BLaER1 (cell line): ENCODE data around the gene SARDH.

Experiments
- H3K27ac ChIP-seq: shearing (Covaris generic); formaldehyde crosslinking; 2 replicates; pipeline ENCODE4 v1.8.1; 2022
- H3K27me3 ChIP-seq: shearing (Covaris generic); formaldehyde crosslinking; 2 replicates; pipeline ENCODE4 v1.8.1; 2022
- H3K36me3 ChIP-seq: shearing (Covaris generic); formaldehyde crosslinking; 2 replicates; pipeline ENCODE4 v1.8.1; 2022
- H3K4me1 ChIP-seq: shearing (Covaris generic); formaldehyde crosslinking; 2 replicates; pipeline ENCODE4 v1.8.1; 2022
- H3K4me2 ChIP-seq: shearing (Covaris generic); formaldehyde crosslinking; 2 replicates; pipeline ENCODE4 v1.8.1; 2022
- H3K4me3 ChIP-seq: shearing (Covaris generic); formaldehyde crosslinking; 2 replicates; pipeline ENCODE4 v1.8.1; 2022
- H3K9ac ChIP-seq: shearing (Covaris generic); formaldehyde crosslinking; 2 replicates; pipeline ENCODE4 v1.8.1; 2022
- H3K9me3 ChIP-seq: shearing (Covaris generic); formaldehyde crosslinking; 2 replicates; pipeline ENCODE4 v1.8.1; 2022
- H4K20me1 ChIP-seq: shearing (Covaris generic); formaldehyde crosslinking; 2 replicates; pipeline ENCODE4 v1.8.1; 2022
- Cebpa-rat ChIP-seq: shearing (Covaris generic); IDR thresholded peaks from 2 replicates; pipeline ENCODE4 v1.8.1; 2022

Gene SARDH

GRCh38 chr9:133693703-133694529 lies 44.2 kb downstream of the SARDH start:
- H4K20me1 ChIP-seq = no peaks in the 10 kb centered on the region; the same call in 1 of the 2 replicates
- no peak overlapping the region for H3K4me3 ChIP-seq

GRCh38 chr9:133693116-133693515 lies 45.0 kb downstream of the SARDH start:
- peaks cover 55% of the 10 kb centered on the region for H3K36me3 ChIP-seq
- no peak overlapping the region for H3K27ac ChIP-seq
- H3K4me2 ChIP-seq = no peak overlapping the region
- H3K4me3 ChIP-seq = no peak overlapping the region
- no peaks in the 10 kb centered on the region for H3K27me3 ChIP-seq
- H3K9me3 ChIP-seq = no peaks in the 10 kb centered on the region
- TF ChIP-seq Cebpa-rat = no peak
- no peaks in the 10 kb centered on the region; the same call in 1 of the 2 replicates for H4K20me1 ChIP-seq
- no peak overlapping the region for H3K9ac ChIP-seq
- peaks cover 41% of the 10 kb centered on the region for H3K4me1 ChIP-seq

More at GRCh38 chr9:133693703-133694529, 44.2 kb downstream of the SARDH start:
- no peaks in the 10 kb centered on the region for H3K9me3 ChIP-seq
- H3K27me3 ChIP-seq = no peaks in the 10 kb centered on the region
- H3K4me2 ChIP-seq = no peak overlapping the region
- no peak overlapping the region for H3K27ac ChIP-seq
- TF ChIP-seq Cebpa-rat = no peak
- H3K4me1 ChIP-seq = peaks cover 41% of the 10 kb centered on the region
- peaks cover 55% of the 10 kb centered on the region for H3K36me3 ChIP-seq
- H3K9ac ChIP-seq = no peak overlapping the region

GRCh38 chr9:133692364-133692985 lies 45.7 kb downstream of the SARDH start:
- Histone ChIP-seq H3K9me3 (no peaks in the 10 kb centered on the region), H4K20me1 (no peaks in the 10 kb centered on the region; the same call in 1 of the 2 replicates), H3K4me1 (peaks cover 42% of the 10 kb centered on the region), H3K36me3 (peaks cover 55% of the 10 kb centered on the region), H3K9ac (no peak overlapping the region), H3K27ac (no peak overlapping the region), H3K4me3 (no peak overlapping the region), H3K27me3 (no peaks in the 10 kb centered on the region), H3K4me2 (no peak overlapping the region)
- TF ChIP-seq Cebpa-rat = no peak

GRCh38 chr9:133691626-133692363 lies 46.4 kb downstream of the SARDH start:
- Histone ChIP-seq H3K27me3 (no peaks in the 10 kb centered on the region), H3K9me3 (no peaks in the 10 kb centered on the region), H3K9ac (no peak overlapping the region), H3K4me1 (peaks cover 49% of the 10 kb centered on the region), H3K4me3 (no peak overlapping the region), H4K20me1 (no peaks in the 10 kb centered on the region; the same call in 1 of the 2 replicates), H3K4me2 (peak overlapping the region; percentile 12; the same call in 1 of the 2 replicates), H3K36me3 (peaks cover 55% of the 10 kb centered on the region), H3K27ac (no peak overlapping the region)
- no peak for TF ChIP-seq Cebpa-rat

- H3K4me2 ChIP-seq = 0 out of 2 replicates have a peak overlapping the region, but pooled peaks have one; percentile 12
- H4K20me1 ChIP-seq = no peaks in the 10 kb centered on the region; the same call in 1 of the 2 replicates
- peak overlapping the region; percentile 22; the same call in 1 of the 2 replicates for H3K27ac ChIP-seq
- no peak overlapping the region for H3K9ac ChIP-seq
- no peaks in the 10 kb centered on the region for H3K27me3 ChIP-seq
- H3K36me3 ChIP-seq = peaks cover 54% of the 10 kb centered on the region
- no peak overlapping the region for H3K4me3 ChIP-seq
- peaks cover 52% of the 10 kb centered on the region for H3K4me1 ChIP-seq
- no peak for TF ChIP-seq Cebpa-rat
- no peaks in the 10 kb centered on the region for H3K9me3 ChIP-seq
Measured at GRCh38 chr9:133691191-133691590, 47.0 kb downstream of the SARDH start.

- H3K4me3 ChIP-seq = no peak overlapping the region
Measured at GRCh38 chr9:133690081-133690561, 48.0 kb downstream of the SARDH start.

GRCh38 chr9:133689151-133689763 lies 48.9 kb downstream of the SARDH start:
- TF ChIP-seq Cebpa-rat = no peak
- peaks cover 42% of the 10 kb centered on the region for H3K36me3 ChIP-seq

More at GRCh38 chr9:133690081-133690561, 48.0 kb downstream of the SARDH start:
- Histone ChIP-seq H3K4me2 (no peak overlapping the region), H3K36me3 (peaks cover 49% of the 10 kb centered on the region), H3K27ac (no peak overlapping the region), H3K27me3 (no peaks in the 10 kb centered on the region), H3K9me3 (no peaks in the 10 kb centered on the region), H3K4me1 (peaks cover 53% of the 10 kb centered on the region), H4K20me1 (no peaks in the 10 kb centered on the region), H3K9ac (no peak overlapping the region)
- TF ChIP-seq Cebpa-rat = no peak

GRCh38 chr9:133687856-133688761 lies 50.0 kb downstream of the SARDH start:
- Histone ChIP-seq H3K4me2 (no peak overlapping the region), H3K9ac (no peak overlapping the region), H3K4me1 (peaks cover 61% of the 10 kb centered on the region), H3K4me3 (no peak overlapping the region), H3K27ac (no peak overlapping the region), H3K9me3 (no peaks in the 10 kb centered on the region), H4K20me1 (no peaks in the 10 kb centered on the region), H3K27me3 (no peaks in the 10 kb centered on the region), H3K36me3 (peaks cover 31% of the 10 kb centered on the region; the same call in 1 of the 2 replicates)
- TF ChIP-seq Cebpa-rat = no peak

More at GRCh38 chr9:133689151-133689763, 48.9 kb downstream of the SARDH start:
- Histone ChIP-seq H3K27me3 (no peaks in the 10 kb centered on the region), H3K4me1 (peaks cover 53% of the 10 kb centered on the region), H3K9me3 (no peaks in the 10 kb centered on the region), H3K4me3 (no peak overlapping the region), H4K20me1 (no peaks in the 10 kb centered on the region), H3K4me2 (no peak overlapping the region), H3K27ac (no peak overlapping the region), H3K9ac (no peak overlapping the region)
